DOHH2 (cell line): Measurements from ENCODE around the gene SMYD2.

Source experiments
- H3F3A ChIP-seq: fragments of 200-600 bp; sonication (generic), shearing (Covaris generic); 2 replicates; pipeline ENCODE4 v1.6.0; 2016; ENCODE audit warnings: antibody characterized with exemption, mild to moderate bottlenecking; ENCODE audit not compliant: control insufficient read depth, insufficient read depth
- H3K27ac ChIP-seq: fragments of 200-600 bp; sonication (generic); 2 replicates; pipeline ENCODE4 v1.5.1; 2014; ENCODE audit warnings: low read depth, mild to moderate bottlenecking, low read length, moderate library complexity
- H3K27me3 ChIP-seq: fragments of 200-600 bp; sonication (generic); 2 replicates; pipeline ENCODE4 v1.6.1; 2014; ENCODE audit warnings: mild to moderate bottlenecking, low read length, mixed read lengths; ENCODE audit not compliant: control insufficient read depth
- H3K36me3 ChIP-seq: fragments of 200-600 bp; sonication (generic); 2 replicates; pipeline ENCODE4 v1.6.1; 2014; ENCODE audit warnings: mild to moderate bottlenecking, low read length, moderate library complexity, mixed read lengths; ENCODE audit not compliant: control insufficient read depth
- H3K4me1 ChIP-seq: fragments of 200-600 bp; sonication (generic); 2 replicates; pipeline ENCODE4 v1.6.1; 2014; ENCODE audit warnings: mild to moderate bottlenecking, low read length, mixed read lengths; ENCODE audit not compliant: control insufficient read depth
- H3K4me2 ChIP-seq: fragments of 200-600 bp; sonication (generic); 2 replicates; pipeline ENCODE4 v1.6.0; 2014; ENCODE audit warnings: mild to moderate bottlenecking, low read length, moderate library complexity
- H3K4me3 ChIP-seq: fragments of 200-600 bp; sonication (generic); 2 replicates; pipeline ENCODE4 v1.5.1; 2014; ENCODE audit warnings: mild to moderate bottlenecking, low read length, mixed read lengths
- H3K79me2 ChIP-seq: fragments of 200-600 bp; sonication (generic); 2 replicates; pipeline ENCODE4 v1.6.1; 2014; ENCODE audit warnings: mild to moderate bottlenecking, low read length, mixed read lengths; ENCODE audit not compliant: control insufficient read depth
- H3K9me2 ChIP-seq: fragments of 200-600 bp; sonication (generic); replicated peaks from 2 replicates; pipeline ENCODE4 v1.6.1; 2014; ENCODE audit warnings: mild to moderate bottlenecking, low read length, mixed read lengths; ENCODE audit not compliant: control insufficient read depth
- H3K9me3 ChIP-seq: fragments of 200-600 bp; sonication (generic); 2 replicates; pipeline ENCODE4 v1.6.1; 2014; ENCODE audit warnings: antibody characterized with exemption, low read length, mixed read lengths; ENCODE audit not compliant: control insufficient read depth, insufficient read depth
- H4K20me1 ChIP-seq: fragments of 200-600 bp; sonication (generic); 2 replicates; pipeline ENCODE4 v1.6.0; 2014; ENCODE audit warnings: low read depth, mild to moderate bottlenecking, antibody characterized with exemption, low read length, moderate library complexity; ENCODE audit not compliant: control insufficient read depth, insufficient read depth
- EZH2phosphoT487 ChIP-seq: fragments of 200-600 bp; sonication (generic); IDR thresholded peaks from 2 replicates; pipeline ENCODE4 v1.6.1; 2017; ENCODE audit warnings: borderline replicate concordance, mild to moderate bottlenecking, antibody characterized with exemption, low read length, moderate library complexity, mixed read lengths
- TF ChIP-seq, protein P1 (sequence below): fragments of 200-600 bp; sonication (generic); IDR thresholded peaks from one replicate; pipeline ENCODE4 v1.5.1; 2014; ENCODE audit warnings: antibody characterized with exemption, mild to moderate bottlenecking, low read depth, low read length; ENCODE audit not compliant: poor library complexity, severe bottlenecking

SMYD2 gene

DNA sequence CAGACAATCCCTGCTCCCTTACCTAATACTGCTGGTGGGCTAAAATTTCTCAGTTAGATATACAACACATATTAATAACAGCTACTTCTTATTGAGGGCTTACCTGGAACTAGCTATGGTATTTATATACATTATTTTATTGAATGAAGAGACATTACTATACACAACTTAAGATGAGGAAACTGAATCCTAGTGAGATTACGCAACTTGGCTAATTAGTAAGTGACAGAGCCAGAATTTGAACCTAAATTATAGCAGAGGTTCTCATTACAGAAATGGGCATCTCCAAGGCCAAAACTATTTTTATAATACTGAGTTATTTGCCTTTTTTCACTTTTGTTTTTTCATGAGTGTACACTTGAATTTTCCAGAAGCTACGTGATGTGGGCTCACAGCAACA is 44.5 kb upstream of the SMYD2 start:
- Histone ChIP-seq H3K27ac (no peak overlapping the region), H3K4me2 (no peak overlapping the region), H3K9me2 (no peaks in the 10 kb centered on the region), H3K79me2 (no peaks in the 10 kb centered on the region), H3F3A (no peaks in the 10 kb centered on the region), H3K27me3 (peaks cover 8% of the 10 kb centered on the region), H3K4me3 (no peak overlapping the region), H4K20me1 (no peaks in the 10 kb centered on the region), H3K4me1 (no peaks in the 10 kb centered on the region), H3K9me3 (no peaks in the 10 kb centered on the region), H3K36me3 (no peaks in the 10 kb centered on the region)
- TF ChIP-seq, protein P1, sequence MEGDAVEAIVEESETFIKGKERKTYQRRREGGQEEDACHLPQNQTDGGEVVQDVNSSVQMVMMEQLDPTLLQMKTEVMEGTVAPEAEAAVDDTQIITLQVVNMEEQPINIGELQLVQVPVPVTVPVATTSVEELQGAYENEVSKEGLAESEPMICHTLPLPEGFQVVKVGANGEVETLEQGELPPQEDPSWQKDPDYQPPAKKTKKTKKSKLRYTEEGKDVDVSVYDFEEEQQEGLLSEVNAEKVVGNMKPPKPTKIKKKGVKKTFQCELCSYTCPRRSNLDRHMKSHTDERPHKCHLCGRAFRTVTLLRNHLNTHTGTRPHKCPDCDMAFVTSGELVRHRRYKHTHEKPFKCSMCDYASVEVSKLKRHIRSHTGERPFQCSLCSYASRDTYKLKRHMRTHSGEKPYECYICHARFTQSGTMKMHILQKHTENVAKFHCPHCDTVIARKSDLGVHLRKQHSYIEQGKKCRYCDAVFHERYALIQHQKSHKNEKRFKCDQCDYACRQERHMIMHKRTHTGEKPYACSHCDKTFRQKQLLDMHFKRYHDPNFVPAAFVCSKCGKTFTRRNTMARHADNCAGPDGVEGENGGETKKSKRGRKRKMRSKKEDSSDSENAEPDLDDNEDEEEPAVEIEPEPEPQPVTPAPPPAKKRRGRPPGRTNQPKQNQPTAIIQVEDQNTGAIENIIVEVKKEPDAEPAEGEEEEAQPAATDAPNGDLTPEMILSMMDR = no peak
- no peak for TF ChIP-seq EZH2phosphoT487

DNA sequence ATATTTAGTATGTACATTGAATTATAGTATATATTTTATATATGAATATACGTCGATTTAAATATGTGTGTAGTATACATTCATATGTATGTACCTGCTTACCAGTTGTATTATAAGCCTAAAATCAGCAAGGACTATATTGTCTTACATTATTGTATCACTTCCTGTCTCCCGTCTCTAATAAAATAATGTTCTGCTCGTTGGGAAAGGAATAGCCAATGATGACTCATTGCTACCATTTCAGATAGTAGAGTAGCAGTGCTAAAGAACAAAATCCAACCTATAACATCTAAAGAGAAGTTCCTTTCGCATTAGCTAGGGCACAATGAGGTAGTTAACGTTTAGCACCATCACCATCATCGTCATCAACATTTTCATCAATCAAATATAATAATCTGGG is 39.9 kb upstream of the SMYD2 start:
- Histone ChIP-seq H3K27me3 (peaks cover 7% of the 10 kb centered on the region), H4K20me1 (no peaks in the 10 kb centered on the region), H3K4me2 (no peak overlapping the region), H3F3A (no peaks in the 10 kb centered on the region), H3K4me3 (no peak overlapping the region), H3K27ac (no peak overlapping the region), H3K9me2 (no peaks in the 10 kb centered on the region), H3K36me3 (no peaks in the 10 kb centered on the region), H3K9me3 (no peaks in the 10 kb centered on the region), H3K79me2 (no peaks in the 10 kb centered on the region), H3K4me1 (no peaks in the 10 kb centered on the region)
- TF ChIP-seq, protein P1 = no peak
- TF ChIP-seq EZH2phosphoT487 = no peak

DNA sequence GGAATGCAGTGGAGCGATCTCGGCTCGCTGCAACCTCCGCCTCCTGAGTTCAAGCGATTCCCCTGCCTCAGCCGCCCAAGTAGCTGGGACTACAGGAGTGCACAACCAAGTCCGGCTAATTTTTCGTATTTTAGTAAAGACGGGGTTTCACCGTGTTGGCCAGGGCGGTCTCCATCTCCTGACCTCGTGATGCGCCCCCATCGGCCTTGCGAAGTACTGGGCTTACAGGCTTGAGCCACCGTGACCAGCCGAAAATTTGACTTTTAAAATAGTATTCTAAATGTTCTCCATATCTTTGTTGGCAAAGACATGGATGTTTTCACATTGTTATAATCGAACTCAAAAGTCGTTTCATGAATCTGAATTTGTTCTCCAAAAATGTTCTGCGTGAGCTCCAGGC is 36.7 kb upstream of the SMYD2 start:
- Histone ChIP-seq H3K27me3 (peaks cover 7% of the 10 kb centered on the region), H3F3A (no peaks in the 10 kb centered on the region)

More for the DNA sequence above, 36.7 kb upstream of the SMYD2 start:
- Histone ChIP-seq H3K4me1 (no peaks in the 10 kb centered on the region), H4K20me1 (no peaks in the 10 kb centered on the region), H3K9me2 (no peaks in the 10 kb centered on the region), H3K36me3 (no peaks in the 10 kb centered on the region), H3K4me2 (no peak overlapping the region), H3K9me3 (no peaks in the 10 kb centered on the region), H3K27ac (no peak overlapping the region), H3K79me2 (no peaks in the 10 kb centered on the region), H3K4me3 (no peak overlapping the region)
- no peak for TF ChIP-seq EZH2phosphoT487
- TF ChIP-seq, protein P1 = no peak
